NT2/D1 (cell line): ENCODE data around the gene TRAF2.

Experiments used
- SUZ12 ChIP-seq: IDR thresholded peaks from 2 replicates; pipeline ENCODE4 v1.6.1; 2011; ENCODE audit not compliant: insufficient read length, insufficient read depth; ENCODE audit errors: extremely low read depth
- ZNF274 ChIP-seq: IDR thresholded peaks from 2 replicates; pipeline ENCODE4 v1.6.1; 2011; ENCODE audit warnings: mild to moderate bottlenecking, low read depth, low read length

GRCh38 chr9:136899196-136899595, 12.9 kb downstream of the TRAF2 start:
- no peak for TF ChIP-seq SUZ12
- TF ChIP-seq ZNF274 = no peak
